Measurements from ENCODE around the gene C19orf73. TPM values are rescaled to one million over a fixed set of nuclear protein-coding genes. Genes with fewer than 3 reads are reported as not detected.

Gene C19orf73
- total RNA-seq, 1 donor from 2014 or later = 0.94 TPM

- H3K4me1 Mint-ChIP-seq = no peaks in the 10 kb centered on the region
- H3K9me3 Mint-ChIP-seq = no peaks in the 10 kb centered on the region
- TF ChIP-seq CTCF (IDR thresholded peaks at IDR 0.05; ENCODE audit: unreplicated experiment) = no peak
- H3K36me3 Mint-ChIP-seq = peaks cover 28% of the 10 kb centered on the region
- no peak overlapping the region for H3K27ac Mint-ChIP-seq
- DNase-seq (ENCODE audit: low spot score in 2 of 2, unreplicated experiment in 2 of 2) = no peak
- no peaks in the 10 kb centered on the region for H3K27me3 Mint-ChIP-seq (ENCODE audit: low read depth)
- H3K4me3 Mint-ChIP-seq = no peak overlapping the region
Measured at GRCh38 chr19:49092686-49093085, 26.3 kb downstream of the C19orf73 start.

GRCh38 chr19:49091391-49092038 is 27.4 kb downstream of the C19orf73 start:
- no peak for DNase-seq (ENCODE audit: low spot score in 2 of 2, unreplicated experiment in 2 of 2)
- H3K36me3 Mint-ChIP-seq = peaks cover 35% of the 10 kb centered on the region
- H3K4me3 Mint-ChIP-seq = no peak overlapping the region
- H3K9me3 Mint-ChIP-seq = no peaks in the 10 kb centered on the region
- no peak overlapping the region for H3K27ac Mint-ChIP-seq
- peaks cover 7% of the 10 kb centered on the region for H3K4me1 Mint-ChIP-seq
- no peaks in the 10 kb centered on the region for H3K27me3 Mint-ChIP-seq (ENCODE audit: low read depth)
- no peak for TF ChIP-seq CTCF (IDR thresholded peaks at IDR 0.05; ENCODE audit: unreplicated experiment)

GRCh38 chr19:49086296-49086695 is 32.6 kb downstream of the C19orf73 start:
- Mint-ChIP-seq H3K4me3 (peak overlapping the region; percentile 97), H3K27me3 (ENCODE audit: low read depth) (peaks cover 2% of the 10 kb centered on the region)

GRCh38 chr19:49085868-49086232 is 33.1 kb downstream of the C19orf73 start:
- DNase-seq (ENCODE audit: low spot score in 2 of 2, unreplicated experiment in 2 of 2) = no peak
- peaks cover 18% of the 10 kb centered on the region for H3K4me1 Mint-ChIP-seq
- no peaks in the 10 kb centered on the region for H3K9me3 Mint-ChIP-seq
- H3K36me3 Mint-ChIP-seq = peaks cover 20% of the 10 kb centered on the region
- peak overlapping the region; percentile 97 for H3K4me3 Mint-ChIP-seq
- TF ChIP-seq CTCF (IDR thresholded peaks at IDR 0.05; ENCODE audit: unreplicated experiment) = no peak
- peaks cover 3% of the 10 kb centered on the region for H3K27me3 Mint-ChIP-seq (ENCODE audit: low read depth)
- H3K27ac Mint-ChIP-seq = peak overlapping the region; percentile 97

More at GRCh38 chr19:49086296-49086695, 32.6 kb downstream of the C19orf73 start:
- H3K27ac Mint-ChIP-seq = peak overlapping the region; percentile 97
- no peak for DNase-seq (ENCODE audit: low spot score in 2 of 2, unreplicated experiment in 2 of 2)
- no peak for TF ChIP-seq CTCF (IDR thresholded peaks at IDR 0.05; ENCODE audit: unreplicated experiment)
- peaks cover 23% of the 10 kb centered on the region for H3K36me3 Mint-ChIP-seq
- H3K4me1 Mint-ChIP-seq = peaks cover 18% of the 10 kb centered on the region
- H3K9me3 Mint-ChIP-seq = no peaks in the 10 kb centered on the region

- Mint-ChIP-seq H3K4me1 (peaks cover 18% of the 10 kb centered on the region), H3K27me3 (ENCODE audit: low read depth) (peaks cover 6% of the 10 kb centered on the region)
- TF ChIP-seq CTCF (IDR thresholded peaks at IDR 0.05; ENCODE audit: unreplicated experiment) = no peak
Measured at GRCh38 chr19:49085020-49085867, 33.7 kb downstream of the C19orf73 start, which contains the start of gene SNRNP70. Gene SNRNP70 (plus strand): TSS chr19:49085451. CDS start chr19:49086415, 964 bp downstream.

More at GRCh38 chr19:49085020-49085867, 33.7 kb downstream of the C19orf73 start, which contains the start of gene SNRNP70:
- peak; percentile 100 for DNase-seq (ENCODE audit: low spot score in 2 of 2, unreplicated experiment in 2 of 2)
- Mint-ChIP-seq H3K4me3 (peak within 1 kb of the TSS; percentile 97), H3K36me3 (peaks cover 15% of the 10 kb centered on the region), H3K27ac (peak within 1 kb of the TSS; percentile 97), H3K9me3 (no peaks in the 10 kb centered on the region)

Measured in mesothelial cell of epicardium (in vitro differentiated cells).